Osteoblast (primary cell): ENCODE measurements around the gene PSME3. TPM values are rescaled to one million over a fixed set of nuclear protein-coding genes. Genes with fewer than 3 reads are reported as not detected.

Source experiments
- DNase-seq: peaks from one replicate; pipeline ENCODE4 v3.0.0; 2011; ENCODE audit warnings: low spot score, mixed read lengths; ENCODE audit not compliant: insufficient read length; ENCODE audit errors: missing footprints
- H2AFZ ChIP-seq: 2 replicates; pipeline ENCODE4 v1.6.0; 2011; ENCODE audit warnings: mild to moderate bottlenecking, low read length
- H3K27ac ChIP-seq: 2 replicates; pipeline ENCODE4 v1.5.1; 2011; ENCODE audit warnings: mild to moderate bottlenecking, low read depth, low read length, moderate library complexity
- H3K27me3 ChIP-seq: 2 replicates; pipeline ENCODE4 v1.6.0; 2012; ENCODE audit warnings: mild to moderate bottlenecking, control low read depth, inconsistent platforms, low read length, moderate library complexity; ENCODE audit not compliant: insufficient read depth
- H3K36me3 ChIP-seq: 2 replicates; pipeline ENCODE4 v1.5.1; 2011; ENCODE audit warnings: mild to moderate bottlenecking, low read length, control low read depth, moderate library complexity; ENCODE audit not compliant: insufficient read depth
- H3K4me1 ChIP-seq: 2 replicates; pipeline ENCODE4 v1.5.1; 2011; ENCODE audit warnings: mild to moderate bottlenecking, low read length, control low read depth, moderate library complexity; ENCODE audit not compliant: insufficient read depth
- H3K4me2 ChIP-seq: 2 replicates; pipeline ENCODE4 v1.6.0; 2011; ENCODE audit warnings: mild to moderate bottlenecking, low read length; ENCODE audit not compliant: insufficient read depth
- H3K4me3 ChIP-seq: fragments of 200-600 bp; sonication (generic); 3 replicates; pipeline ENCODE4 v1.5.1; 2012; ENCODE audit warnings: mild to moderate bottlenecking, low read length, inconsistent platforms; ENCODE audit not compliant: insufficient read depth
- H3K79me2 ChIP-seq: 2 replicates; pipeline ENCODE4 v1.6.0; 2012; ENCODE audit warnings: mild to moderate bottlenecking, low read length, control low read depth, inconsistent platforms; ENCODE audit not compliant: insufficient read depth
- H3K9me3 ChIP-seq: 2 replicates; pipeline ENCODE4 v1.5.1; 2011; ENCODE audit warnings: low read depth, low read length, control low read depth
- H4K20me1 ChIP-seq: 2 replicates; pipeline ENCODE4 v1.6.0; 2012; ENCODE audit warnings: mild to moderate bottlenecking, low read length, control low read depth; ENCODE audit not compliant: insufficient read depth
- total RNA-seq: library from RNA; depleted of rRNA; stranded (reverse); fragments of >200 nt; gene quantifications from 2 replicates; pipeline ENCODE4 v1.2.3, GENCODE V29; 2012
- TF ChIP-seq, protein P1 (sequence below): IDR thresholded peaks from 2 replicates; pipeline ENCODE4 v1.5.1; 2011; ENCODE audit warnings: mild to moderate bottlenecking, low read depth, low read length, moderate library complexity; ENCODE audit errors: extremely low read depth

The PSME3 gene
- total RNA-seq, 1 donor = 81.1 TPM

DNA sequence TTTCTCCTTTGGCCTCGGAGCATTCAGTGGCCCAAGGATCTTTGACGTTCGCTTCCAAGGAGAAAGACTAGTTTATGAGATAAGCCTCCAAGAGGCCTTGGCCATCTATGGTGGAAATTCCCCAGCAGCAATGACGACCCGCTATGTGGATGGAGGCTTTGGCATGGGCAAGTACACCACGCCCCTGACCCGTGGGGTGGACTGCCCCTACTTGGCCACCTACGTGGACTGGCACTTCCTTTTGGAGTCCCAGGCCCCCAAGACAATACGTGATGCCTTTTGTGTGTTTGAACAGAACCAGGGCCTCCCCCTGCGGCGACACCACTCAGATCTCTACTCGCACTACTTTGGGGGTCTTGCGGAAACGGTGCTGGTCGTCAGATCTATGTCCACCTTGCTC is 19.2 kb downstream of the PSME3 start:
- no peaks in the 10 kb centered on the region for H3K79me2 ChIP-seq
- H3K27ac ChIP-seq = no peak overlapping the region
- no peaks in the 10 kb centered on the region for H3K9me3 ChIP-seq
- peaks cover 21% of the 10 kb centered on the region for H3K27me3 ChIP-seq
- no peaks in the 10 kb centered on the region for H3K4me1 ChIP-seq
- H2AFZ ChIP-seq = no peak overlapping the region
- H3K4me3 ChIP-seq = no peak overlapping the region
- H3K36me3 ChIP-seq = no peaks in the 10 kb centered on the region
- H3K4me2 ChIP-seq = no peak overlapping the region
- TF ChIP-seq, protein P1, sequence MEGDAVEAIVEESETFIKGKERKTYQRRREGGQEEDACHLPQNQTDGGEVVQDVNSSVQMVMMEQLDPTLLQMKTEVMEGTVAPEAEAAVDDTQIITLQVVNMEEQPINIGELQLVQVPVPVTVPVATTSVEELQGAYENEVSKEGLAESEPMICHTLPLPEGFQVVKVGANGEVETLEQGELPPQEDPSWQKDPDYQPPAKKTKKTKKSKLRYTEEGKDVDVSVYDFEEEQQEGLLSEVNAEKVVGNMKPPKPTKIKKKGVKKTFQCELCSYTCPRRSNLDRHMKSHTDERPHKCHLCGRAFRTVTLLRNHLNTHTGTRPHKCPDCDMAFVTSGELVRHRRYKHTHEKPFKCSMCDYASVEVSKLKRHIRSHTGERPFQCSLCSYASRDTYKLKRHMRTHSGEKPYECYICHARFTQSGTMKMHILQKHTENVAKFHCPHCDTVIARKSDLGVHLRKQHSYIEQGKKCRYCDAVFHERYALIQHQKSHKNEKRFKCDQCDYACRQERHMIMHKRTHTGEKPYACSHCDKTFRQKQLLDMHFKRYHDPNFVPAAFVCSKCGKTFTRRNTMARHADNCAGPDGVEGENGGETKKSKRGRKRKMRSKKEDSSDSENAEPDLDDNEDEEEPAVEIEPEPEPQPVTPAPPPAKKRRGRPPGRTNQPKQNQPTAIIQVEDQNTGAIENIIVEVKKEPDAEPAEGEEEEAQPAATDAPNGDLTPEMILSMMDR = no peak
- peaks cover 1% of the 10 kb centered on the region for H4K20me1 ChIP-seq
- no peak for DNase-seq

DNA sequence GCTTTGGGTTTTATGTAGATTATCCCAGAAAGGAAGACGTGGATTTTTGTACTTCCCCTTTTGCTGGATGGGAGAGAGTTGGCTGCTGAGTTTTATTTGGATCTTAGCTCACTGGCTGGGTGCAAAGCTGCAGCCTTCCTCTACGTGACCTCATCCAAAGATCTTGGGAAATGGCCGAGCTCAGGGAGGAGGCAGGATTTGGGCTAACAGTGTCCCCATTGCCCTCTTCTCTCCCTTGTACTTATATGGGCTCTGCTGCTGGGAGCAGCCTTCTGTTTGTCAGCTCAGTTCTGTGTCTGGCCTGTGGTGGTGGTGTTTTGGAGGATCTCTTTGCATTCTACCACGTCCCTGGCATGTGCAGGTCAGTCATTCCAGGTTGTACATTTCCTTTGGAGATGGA is 19.8 kb downstream of the PSME3 start:
- Histone ChIP-seq H2AFZ (no peak overlapping the region), H3K4me2 (no peak overlapping the region), H3K27me3 (peaks cover 21% of the 10 kb centered on the region), H3K27ac (no peak overlapping the region), H3K36me3 (no peaks in the 10 kb centered on the region), H3K9me3 (no peaks in the 10 kb centered on the region), H4K20me1 (no peaks in the 10 kb centered on the region), H3K4me3 (no peak overlapping the region), H3K79me2 (no peaks in the 10 kb centered on the region), H3K4me1 (no peaks in the 10 kb centered on the region)
- no peak for DNase-seq
- TF ChIP-seq, protein P1 = no peak

DNA sequence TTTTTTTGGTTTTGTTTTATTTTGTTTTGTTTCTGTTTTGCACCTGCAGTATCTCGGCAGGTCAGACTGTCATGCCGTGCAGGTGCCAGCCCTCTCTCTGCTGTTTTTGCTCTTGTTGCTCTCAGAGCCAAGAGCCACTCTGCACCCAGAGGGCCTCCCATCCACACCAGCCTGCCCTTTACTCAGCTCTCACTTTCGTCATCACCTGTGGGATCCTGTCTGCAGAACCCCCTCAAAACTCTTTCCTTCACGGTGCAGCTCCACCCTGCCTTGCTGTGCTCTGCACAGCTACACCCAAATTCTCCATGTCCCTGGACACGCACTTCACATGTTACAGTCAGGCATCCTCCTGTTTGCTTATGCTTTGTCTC is 20.4 kb downstream of the PSME3 start:
- no peak overlapping the region for H3K27ac ChIP-seq
- TF ChIP-seq, protein P1 = no peak
- H3K36me3 ChIP-seq = no peaks in the 10 kb centered on the region
- no peak for DNase-seq
- H3K27me3 ChIP-seq = peaks cover 20% of the 10 kb centered on the region
- no peaks in the 10 kb centered on the region for H3K4me1 ChIP-seq
- no peaks in the 10 kb centered on the region for H3K9me3 ChIP-seq
- no peak overlapping the region for H3K4me3 ChIP-seq
- no peaks in the 10 kb centered on the region for H3K79me2 ChIP-seq
- no peaks in the 10 kb centered on the region for H4K20me1 ChIP-seq
- H3K4me2 ChIP-seq = no peak overlapping the region
- no peak overlapping the region for H2AFZ ChIP-seq

DNA sequence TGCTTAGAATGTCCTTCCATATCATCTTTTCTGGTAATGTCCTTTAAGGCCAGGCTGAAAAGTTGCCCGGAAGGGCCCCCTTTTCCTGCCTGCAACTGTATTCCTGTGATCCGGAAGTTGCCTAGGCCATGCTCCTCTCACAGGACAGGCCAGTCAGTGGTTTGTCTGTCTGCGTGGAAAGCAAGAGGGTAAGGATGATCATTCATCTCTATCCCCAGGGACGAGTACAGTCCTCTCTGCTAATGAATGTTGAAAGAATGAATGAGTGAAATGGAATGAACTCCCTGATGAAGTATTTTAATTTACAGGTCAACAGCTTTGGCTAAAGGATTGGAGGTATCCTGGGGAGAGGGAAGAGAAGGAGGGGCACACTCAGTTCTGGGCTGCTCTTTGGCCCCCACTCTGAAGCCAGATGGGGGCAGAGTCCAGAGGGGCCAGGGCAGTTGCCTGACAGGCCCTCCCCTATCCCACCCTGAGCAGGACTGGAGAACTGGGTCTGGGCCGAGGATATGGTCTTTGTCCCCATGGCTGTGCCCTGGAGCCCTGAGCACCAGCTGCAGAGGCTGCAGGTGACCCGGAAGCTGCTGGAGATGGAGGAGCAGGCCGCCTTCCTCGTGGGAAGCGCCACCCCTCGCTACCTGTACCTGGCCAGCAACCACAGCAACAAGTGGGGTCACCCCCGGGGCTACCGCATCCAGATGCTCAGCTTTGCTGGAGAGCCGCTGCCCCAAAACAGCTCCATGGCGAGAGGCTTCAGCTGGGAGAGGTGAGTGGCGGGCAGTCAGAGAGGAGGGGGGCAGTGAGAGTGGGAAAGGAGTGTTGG is 21.0 kb downstream of the PSME3 start:
- Histone ChIP-seq H3K4me1 (no peaks in the 10 kb centered on the region), H3K9me3 (no peaks in the 10 kb centered on the region), H2AFZ (no peak overlapping the region), H3K27ac (no peak overlapping the region), H3K27me3 (peaks cover 15% of the 10 kb centered on the region), H3K36me3 (no peaks in the 10 kb centered on the region), H3K4me2 (no peak overlapping the region), H3K4me3 (no peak overlapping the region), H3K79me2 (no peaks in the 10 kb centered on the region), H4K20me1 (no peaks in the 10 kb centered on the region)
- TF ChIP-seq, protein P1 = no peak
- no peak for DNase-seq
